ENCODE data around the gene HERPUD1.
A peak's percentile ranks its signal among the peaks of the same experiment; 100 is the strongest.

DNA sequence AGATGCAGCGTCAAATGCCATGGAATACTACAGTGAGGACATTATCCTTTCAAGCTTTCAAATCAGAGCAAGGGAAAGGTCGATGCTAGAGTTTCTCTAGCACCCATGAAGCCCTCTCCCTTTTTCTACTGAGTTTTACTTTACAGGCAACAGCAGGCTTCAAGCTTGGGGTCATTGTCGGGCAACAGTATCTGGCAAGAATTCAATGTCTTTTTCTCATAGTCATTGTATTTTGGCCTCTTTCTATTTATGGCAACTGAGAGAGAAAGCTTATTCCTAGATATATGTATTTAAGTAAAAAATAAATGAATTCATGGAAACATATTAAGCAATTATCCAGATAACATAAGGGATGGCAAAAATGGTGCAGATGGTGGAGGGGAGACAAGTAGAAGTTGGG is 29.4 kb downstream of the HERPUD1 start:
- TF ChIP-seq CTCF (IDR thresholded peaks at IDR 0.05; ENCODE audit: low read depth, low read length, missing input control) = no peak
- TF ChIP-seq FOXA1 (IDR thresholded peaks at IDR 0.05) = no peak
- TF ChIP-seq ATF3 (IDR thresholded peaks at IDR 0.05) = no peak
- TF ChIP-seq MAX (IDR thresholded peaks at IDR 0.05) = no peak
- no peak for TF ChIP-seq SP1 (IDR thresholded peaks at IDR 0.05)
- TF ChIP-seq, protein P1, sequence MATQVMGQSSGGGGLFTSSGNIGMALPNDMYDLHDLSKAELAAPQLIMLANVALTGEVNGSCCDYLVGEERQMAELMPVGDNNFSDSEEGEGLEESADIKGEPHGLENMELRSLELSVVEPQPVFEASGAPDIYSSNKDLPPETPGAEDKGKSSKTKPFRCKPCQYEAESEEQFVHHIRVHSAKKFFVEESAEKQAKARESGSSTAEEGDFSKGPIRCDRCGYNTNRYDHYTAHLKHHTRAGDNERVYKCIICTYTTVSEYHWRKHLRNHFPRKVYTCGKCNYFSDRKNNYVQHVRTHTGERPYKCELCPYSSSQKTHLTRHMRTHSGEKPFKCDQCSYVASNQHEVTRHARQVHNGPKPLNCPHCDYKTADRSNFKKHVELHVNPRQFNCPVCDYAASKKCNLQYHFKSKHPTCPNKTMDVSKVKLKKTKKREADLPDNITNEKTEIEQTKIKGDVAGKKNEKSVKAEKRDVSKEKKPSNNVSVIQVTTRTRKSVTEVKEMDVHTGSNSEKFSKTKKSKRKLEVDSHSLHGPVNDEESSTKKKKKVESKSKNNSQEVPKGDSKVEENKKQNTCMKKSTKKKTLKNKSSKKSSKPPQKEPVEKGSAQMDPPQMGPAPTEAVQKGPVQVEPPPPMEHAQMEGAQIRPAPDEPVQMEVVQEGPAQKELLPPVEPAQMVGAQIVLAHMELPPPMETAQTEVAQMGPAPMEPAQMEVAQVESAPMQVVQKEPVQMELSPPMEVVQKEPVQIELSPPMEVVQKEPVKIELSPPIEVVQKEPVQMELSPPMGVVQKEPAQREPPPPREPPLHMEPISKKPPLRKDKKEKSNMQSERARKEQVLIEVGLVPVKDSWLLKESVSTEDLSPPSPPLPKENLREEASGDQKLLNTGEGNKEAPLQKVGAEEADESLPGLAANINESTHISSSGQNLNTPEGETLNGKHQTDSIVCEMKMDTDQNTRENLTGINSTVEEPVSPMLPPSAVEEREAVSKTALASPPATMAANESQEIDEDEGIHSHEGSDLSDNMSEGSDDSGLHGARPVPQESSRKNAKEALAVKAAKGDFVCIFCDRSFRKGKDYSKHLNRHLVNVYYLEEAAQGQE (IDR thresholded peaks at IDR 0.05) = no peak
- TF ChIP-seq JUND (IDR thresholded peaks at IDR 0.05) = no peak
- TF ChIP-seq YY1 (IDR thresholded peaks at IDR 0.05) = no peak
- TF ChIP-seq NR2F2 (IDR thresholded peaks at IDR 0.05) = peak; percentile 27
- TF ChIP-seq TAF1 (conservative IDR thresholded peaks at IDR 0.05) = no peak
- no peak for TF ChIP-seq GABPA (IDR thresholded peaks at IDR 0.05 in 1 of 2, conservative IDR thresholded peaks at IDR 0.05 in 1 of 2)
- TF ChIP-seq EGR1 (IDR thresholded peaks at IDR 0.05; ENCODE audit: low read depth in 2 of 2) = no peak
